GM18526 (cell line): ENCODE measurements around the gene NPAS3.

Source experiments
- POLR2A ChIP-seq: IDR thresholded peaks from 3 replicates; pipeline ENCODE4 v1.6.1; 2011; ENCODE audit not compliant: insufficient read length; ENCODE audit errors: extremely low read depth

Gene NPAS3

DNA sequence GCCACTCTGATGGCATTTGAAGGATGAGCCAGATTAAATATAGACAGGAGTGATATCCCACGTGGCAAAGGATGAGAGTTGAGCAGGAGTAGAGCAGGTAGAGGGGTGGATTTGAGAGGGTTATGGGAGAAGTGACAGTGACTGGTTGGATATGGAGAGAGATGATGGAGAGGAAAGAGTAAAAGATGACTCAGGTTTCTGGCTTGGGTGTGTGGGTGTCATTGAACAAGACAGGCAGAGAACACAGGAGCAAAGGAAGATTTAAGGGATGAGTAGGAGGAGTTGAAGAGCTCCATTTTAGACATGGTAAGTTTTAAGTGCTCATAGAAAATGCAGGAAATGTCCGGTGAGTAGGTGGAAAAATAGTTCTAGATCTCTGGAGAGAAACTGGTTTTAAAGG is 875.3 kb downstream of the NPAS3 start:
- TF ChIP-seq POLR2A = no peak

DNA sequence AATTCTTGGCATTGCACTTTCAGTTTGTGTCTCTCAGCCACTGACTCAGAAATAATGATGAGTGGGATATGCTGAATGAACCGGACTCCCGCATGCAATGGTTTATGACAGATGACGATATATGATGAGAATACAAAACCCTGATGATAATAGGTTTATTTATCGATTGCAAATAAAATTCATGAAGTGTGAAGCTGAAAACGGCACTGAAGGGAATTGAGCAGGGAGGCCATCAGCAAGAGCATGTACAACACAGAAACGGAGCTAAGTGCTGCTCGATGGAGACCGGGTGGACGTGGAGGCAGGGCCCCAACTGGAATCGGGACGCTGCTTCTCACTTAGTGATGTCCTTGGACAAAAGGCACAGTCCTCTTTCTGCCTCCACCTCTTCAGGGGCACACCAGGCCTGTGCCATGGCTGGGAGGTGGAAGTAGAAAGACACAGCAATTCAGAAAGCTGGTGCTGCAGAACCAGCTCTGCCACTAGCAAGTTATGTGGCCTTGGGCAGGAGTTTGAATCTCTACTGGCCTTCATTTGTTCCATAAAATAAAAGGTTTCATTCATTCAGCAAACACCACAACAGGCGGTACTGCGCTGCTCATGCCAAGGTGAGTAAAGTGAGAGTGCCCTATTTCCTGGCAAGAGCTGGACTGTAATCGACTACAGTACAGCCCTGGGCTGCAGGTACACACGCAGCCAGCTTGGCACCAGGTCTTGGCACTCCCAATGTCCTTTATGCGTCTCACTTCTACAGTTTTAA is 895.2 kb downstream of the NPAS3 start:
- no peak for TF ChIP-seq POLR2A

- no peak for TF ChIP-seq POLR2A
These were observed 896.0 kb downstream of the NPAS3 start for GRCh38 chr14:33834466-33835260.

DNA sequence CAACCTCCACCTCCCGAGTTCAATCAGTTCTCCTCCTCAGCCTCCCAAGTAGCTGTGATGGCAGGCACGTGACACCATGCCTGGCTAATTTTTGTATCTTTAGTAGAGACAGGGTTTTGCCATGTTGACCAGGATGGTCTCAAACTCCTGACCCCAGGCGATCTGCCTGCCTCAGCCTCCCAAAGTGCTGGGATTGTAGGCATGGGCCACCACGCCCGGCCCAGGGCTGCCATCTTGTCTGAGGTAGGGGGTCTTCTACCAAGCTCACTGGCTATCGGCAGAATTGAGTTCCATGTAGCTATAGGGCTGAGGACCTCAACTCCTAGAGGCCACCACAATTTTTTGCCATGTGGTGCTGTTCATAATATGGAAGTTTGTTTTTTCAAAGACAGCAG is 896.6 kb downstream of the NPAS3 start:
- TF ChIP-seq POLR2A = no peak

GRCh38 chr14:33835677-33836076 is 897.0 kb downstream of the NPAS3 start:
- TF ChIP-seq POLR2A = no peak

GRCh38 chr14:33836203-33836899 is 897.7 kb downstream of the NPAS3 start:
- TF ChIP-seq POLR2A = no peak

- TF ChIP-seq POLR2A = no peak
These were observed 898.4 kb downstream of the NPAS3 start for GRCh38 chr14:33836900-33837577.

GRCh38 chr14:33837943-33838683 is 899.4 kb downstream of the NPAS3 start:
- TF ChIP-seq POLR2A = no peak

GRCh38 chr14:33839193-33840076 is 900.8 kb downstream of the NPAS3 start:
- no peak for TF ChIP-seq POLR2A

GRCh38 chr14:33840797-33841196 is 902.1 kb downstream of the NPAS3 start:
- no peak for TF ChIP-seq POLR2A

DNA sequence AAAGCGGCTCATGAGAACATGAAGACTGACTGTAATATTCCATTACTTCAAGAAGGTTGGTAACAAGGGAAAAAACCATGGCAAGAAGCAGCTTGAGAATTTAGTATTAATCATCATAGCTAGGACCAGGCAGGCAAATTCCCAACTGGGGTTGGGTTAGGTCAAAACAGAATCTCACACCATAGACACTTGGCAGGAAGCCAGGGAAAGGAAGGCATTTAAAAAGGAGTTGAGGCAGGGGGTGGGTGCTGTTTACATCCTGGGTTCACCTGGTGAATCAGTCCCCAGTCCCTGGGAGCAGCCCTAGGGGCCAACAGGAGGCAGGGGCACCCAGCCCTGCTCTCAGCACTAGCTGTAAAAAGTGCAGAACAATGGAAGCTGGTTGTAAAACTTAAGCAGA is 903.6 kb downstream of the NPAS3 start:
- no peak for TF ChIP-seq POLR2A

DNA sequence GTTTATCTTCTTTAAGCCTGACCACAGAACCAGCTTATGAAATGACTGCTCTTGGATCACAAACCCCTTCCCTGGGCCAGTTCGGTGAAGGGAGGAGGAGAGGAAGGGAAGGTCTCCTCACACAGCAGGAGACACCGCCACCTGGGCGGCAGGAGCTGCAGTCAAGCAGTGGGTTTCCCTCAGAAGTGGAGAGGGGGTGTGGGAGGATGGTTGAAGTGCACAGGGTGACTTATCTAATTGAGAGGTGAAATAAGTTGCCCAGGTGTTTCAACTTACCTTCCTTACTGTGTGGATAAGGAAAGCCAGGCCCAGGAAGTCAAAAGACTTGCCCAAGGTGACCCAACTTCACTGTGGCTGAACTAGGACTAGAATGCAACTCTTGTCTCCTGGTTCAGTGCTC is 905.4 kb downstream of the NPAS3 start:
- no peak for TF ChIP-seq POLR2A

DNA sequence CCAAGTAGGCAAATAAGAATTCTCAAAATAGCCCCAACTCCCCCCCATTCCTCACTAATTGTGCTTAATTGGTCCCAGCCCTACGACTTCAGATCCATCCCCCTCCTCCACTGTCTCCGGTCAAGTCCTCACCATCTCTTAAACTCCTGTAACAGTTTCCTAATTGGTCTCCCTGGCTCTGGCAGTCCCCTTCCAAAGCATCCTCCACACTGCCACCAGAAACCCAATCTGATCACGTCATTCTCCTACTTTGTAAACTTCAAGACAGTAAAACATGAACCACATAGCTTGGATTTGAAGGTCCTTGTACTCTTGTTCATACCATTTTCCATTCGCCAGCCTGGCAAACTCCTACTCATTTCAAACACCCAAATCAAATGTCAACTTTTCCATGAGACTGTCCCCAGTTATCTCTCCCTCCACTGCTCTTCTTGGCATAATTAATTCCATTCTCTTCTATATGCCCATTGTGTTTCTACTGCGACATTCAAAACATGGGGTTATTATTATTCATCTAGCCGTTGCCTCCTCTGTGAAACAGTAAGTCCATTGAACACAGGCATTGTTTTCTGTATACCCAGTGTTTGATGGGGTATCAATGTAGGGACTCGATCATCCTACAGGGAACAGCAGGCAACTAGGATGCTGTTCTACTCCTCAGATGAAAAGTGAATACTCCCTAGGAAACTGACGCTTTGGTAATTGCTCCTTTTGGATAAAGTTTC is 907.6 kb downstream of the NPAS3 start:
- no peak for TF ChIP-seq POLR2A

- TF ChIP-seq POLR2A = no peak
These were observed 908.4 kb downstream of the NPAS3 start for GRCh38 chr14:33847066-33847465.

DNA sequence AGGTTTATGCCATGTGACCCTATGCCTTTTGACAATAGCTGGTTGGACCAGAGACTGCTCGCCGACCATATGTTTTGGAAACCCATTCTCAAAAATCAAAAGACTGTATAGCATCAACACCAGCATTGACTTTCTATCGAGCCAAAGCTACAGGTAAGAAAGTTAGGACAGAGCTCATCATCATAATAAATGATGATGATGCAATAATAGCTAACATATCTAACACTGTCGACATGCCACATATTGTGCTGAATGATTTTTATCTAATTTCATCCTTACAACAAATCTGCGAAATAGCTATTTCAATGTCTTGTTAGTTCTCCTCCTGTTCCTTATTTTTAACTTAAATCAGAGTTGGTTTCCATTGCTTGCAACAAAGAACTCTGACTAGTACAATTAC is 909.3 kb downstream of the NPAS3 start:
- no peak for TF ChIP-seq POLR2A
